NB4 (cell line): ENCODE data around the gene C4BPB.

ENCODE experiments used
- MAX ChIP-seq: IDR thresholded peaks from 2 replicates; pipeline ENCODE4 v1.6.1; 2011; ENCODE audit warnings: low read depth, low read length
- POLR2A ChIP-seq: IDR thresholded peaks from 2 replicates; pipeline ENCODE4 v1.6.1; 2011; ENCODE audit warnings: mild to moderate bottlenecking; ENCODE audit not compliant: insufficient read length; ENCODE audit errors: extremely low read depth
- TF ChIP-seq, protein P1 (sequence below): IDR thresholded peaks from one replicate; pipeline ENCODE4 v1.5.1; 2012; ENCODE audit warnings: low read depth, low read length

- TF ChIP-seq, protein P1, sequence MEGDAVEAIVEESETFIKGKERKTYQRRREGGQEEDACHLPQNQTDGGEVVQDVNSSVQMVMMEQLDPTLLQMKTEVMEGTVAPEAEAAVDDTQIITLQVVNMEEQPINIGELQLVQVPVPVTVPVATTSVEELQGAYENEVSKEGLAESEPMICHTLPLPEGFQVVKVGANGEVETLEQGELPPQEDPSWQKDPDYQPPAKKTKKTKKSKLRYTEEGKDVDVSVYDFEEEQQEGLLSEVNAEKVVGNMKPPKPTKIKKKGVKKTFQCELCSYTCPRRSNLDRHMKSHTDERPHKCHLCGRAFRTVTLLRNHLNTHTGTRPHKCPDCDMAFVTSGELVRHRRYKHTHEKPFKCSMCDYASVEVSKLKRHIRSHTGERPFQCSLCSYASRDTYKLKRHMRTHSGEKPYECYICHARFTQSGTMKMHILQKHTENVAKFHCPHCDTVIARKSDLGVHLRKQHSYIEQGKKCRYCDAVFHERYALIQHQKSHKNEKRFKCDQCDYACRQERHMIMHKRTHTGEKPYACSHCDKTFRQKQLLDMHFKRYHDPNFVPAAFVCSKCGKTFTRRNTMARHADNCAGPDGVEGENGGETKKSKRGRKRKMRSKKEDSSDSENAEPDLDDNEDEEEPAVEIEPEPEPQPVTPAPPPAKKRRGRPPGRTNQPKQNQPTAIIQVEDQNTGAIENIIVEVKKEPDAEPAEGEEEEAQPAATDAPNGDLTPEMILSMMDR, result no peak
- TF ChIP-seq POLR2A, result no peak
- no peak for TF ChIP-seq MAX
Observed at GRCh38 chr1:207085887-207086286, 2.8 kb upstream of the C4BPB start.
